Measurements from ENCODE around the gene MEIS1. TPM values are rescaled to one million over a fixed set of nuclear protein-coding genes. Genes with fewer than 3 reads are reported as not detected.

MEIS1 gene
- total RNA-seq, 2 experiments from 2014 or later, result 5.4 to 7.3 TPM

- BruUV-seq (replicated peaks), result no TSS peak
- H3K9me3 ChIP-seq (ENCODE audit: low read length), result no peaks in the 10 kb centered on the region
- H3K27ac ChIP-seq (ENCODE audit: low read depth, low read length, poor library complexity, severe bottlenecking), result no peak overlapping the region
- H2AFZ ChIP-seq (ENCODE audit: low read length), result no peak overlapping the region
- H3K9me2 ChIP-seq (ENCODE audit: insufficient read depth, low read length), result no peaks in the 10 kb centered on the region
- no peaks in the 10 kb centered on the region for H3K4me1 ChIP-seq (ENCODE audit: insufficient read depth, low read length, poor library complexity, severe bottlenecking)
- intact Hi-C loops (cut with micrococcal nuclease; ENCODE audit: unreplicated experiment), result loop anchor here (10.0 kb wide), 1 partner anchor 129 kb away; the partner anchor contains the start of gene MEIS1
- TF ChIP-seq EZH2phosphoT487 (IDR thresholded peaks at IDR 0.05; ENCODE audit: borderline replicate concordance, low read depth, low read length), result no peak
- no peak overlapping the region for H3K4me2 ChIP-seq (ENCODE audit: low read length)
- no peak overlapping the region for H3K4me3 ChIP-seq (ENCODE audit: low read depth, low read length, poor library complexity, severe bottlenecking)
- CTCF ChIA-PET (ENCODE audit: unreplicated experiment), result no interaction called here
- H3K79me2 ChIP-seq (ENCODE audit: insufficient read depth, low read depth, low read length), result no peaks in the 10 kb centered on the region
- POLR2A ChIA-PET, result no interaction called here
- no peaks in the 10 kb centered on the region for H4K20me1 ChIP-seq (ENCODE audit: insufficient read depth, low read length)
- no peak for DNase-seq (ENCODE audit: low spot score)
- H3K36me3 ChIP-seq (ENCODE audit: insufficient read depth, low read length), result no peaks in the 10 kb centered on the region
Measured at GRCh38 chr2:66563473-66563872, 128.5 kb downstream of the MEIS1 start.

GRCh38 chr2:66565291-66565690 lies 130.4 kb downstream of the MEIS1 start:
- Histone ChIP-seq H3K36me3 (ENCODE audit: insufficient read depth, low read length) (no peaks in the 10 kb centered on the region), H3K4me1 (ENCODE audit: insufficient read depth, low read length, poor library complexity, severe bottlenecking) (peaks cover 7% of the 10 kb centered on the region), H3K4me3 (ENCODE audit: low read depth, low read length, poor library complexity, severe bottlenecking) (no peak overlapping the region), H3K4me2 (ENCODE audit: low read length) (no peak overlapping the region), H3K79me2 (ENCODE audit: insufficient read depth, low read depth, low read length) (no peaks in the 10 kb centered on the region), H3K9me3 (ENCODE audit: low read length) (no peaks in the 10 kb centered on the region), H3K9me2 (ENCODE audit: insufficient read depth, low read length) (no peaks in the 10 kb centered on the region), H3K27ac (ENCODE audit: low read depth, low read length, poor library complexity, severe bottlenecking) (no peak overlapping the region), H2AFZ (ENCODE audit: low read length) (no peak overlapping the region), H4K20me1 (ENCODE audit: insufficient read depth, low read length) (no peaks in the 10 kb centered on the region)
- ChIA-PET CTCF (ENCODE audit: unreplicated experiment) (no interaction called here), POLR2A (no interaction called here)
- intact Hi-C loops (cut with micrococcal nuclease; ENCODE audit: unreplicated experiment), result loop anchor here (10.0 kb wide), 1 partner anchor 130 kb away; the partner anchor contains the start of gene MEIS1
- no TSS peak for BruUV-seq (replicated peaks)
- no peak for DNase-seq (ENCODE audit: low spot score)
- TF ChIP-seq CTCF (conservative IDR thresholded peaks at IDR 0.05; ENCODE audit: low read length), result no peak
- no peak for TF ChIP-seq EZH2phosphoT487 (IDR thresholded peaks at IDR 0.05; ENCODE audit: borderline replicate concordance, low read depth, low read length)

- intact Hi-C loops (cut with micrococcal nuclease; ENCODE audit: unreplicated experiment), result loop anchor here (10.0 kb wide), 1 partner anchor 132 kb away; the partner anchor contains the start of gene MEIS1
- H3K4me1 ChIP-seq (ENCODE audit: insufficient read depth, low read length, poor library complexity, severe bottlenecking), result peaks cover 7% of the 10 kb centered on the region
- H4K20me1 ChIP-seq (ENCODE audit: insufficient read depth, low read length), result no peaks in the 10 kb centered on the region
- no peak overlapping the region for H2AFZ ChIP-seq (ENCODE audit: low read length)
- no peaks in the 10 kb centered on the region for H3K79me2 ChIP-seq (ENCODE audit: insufficient read depth, low read depth, low read length)
- ChIA-PET CTCF (ENCODE audit: unreplicated experiment) (no interaction called here), POLR2A (interaction anchor here (0.7 kb wide), 1 partner anchor 601 kb away, joined by 5 read pairs; no protein-coding TSS in a partner anchor)
- no peak overlapping the region for H3K4me2 ChIP-seq (ENCODE audit: low read length)
- H3K36me3 ChIP-seq (ENCODE audit: insufficient read depth, low read length), result no peaks in the 10 kb centered on the region
- H3K27ac ChIP-seq (ENCODE audit: low read depth, low read length, poor library complexity, severe bottlenecking), result no peak overlapping the region
- no peaks in the 10 kb centered on the region for H3K9me2 ChIP-seq (ENCODE audit: insufficient read depth, low read length)
- BruUV-seq (replicated peaks), result no TSS peak
- no peak overlapping the region for H3K4me3 ChIP-seq (ENCODE audit: low read depth, low read length, poor library complexity, severe bottlenecking)
- no peaks in the 10 kb centered on the region for H3K9me3 ChIP-seq (ENCODE audit: low read length)
- DNase-seq (ENCODE audit: low spot score), result no peak
- TF ChIP-seq EZH2phosphoT487 (IDR thresholded peaks at IDR 0.05; ENCODE audit: borderline replicate concordance, low read depth, low read length) (no peak), CTCF (conservative IDR thresholded peaks at IDR 0.05; ENCODE audit: low read length) (no peak)
Measured at GRCh38 chr2:66566726-66567399, 131.9 kb downstream of the MEIS1 start.
